HEK293 (cell line): ENCODE measurements around the gene TMEM35A.
A peak's percentile ranks its signal among the peaks of the same experiment; 100 is the strongest.

Experiments used
- CTCF ChIA-PET: fragments of 350-600 bp; formaldehyde crosslinking; extraction: SDS; loops from one replicate; lab custom pipeline; 2021; ENCODE audit warnings: antibody characterized with exemption; lab: Yijun Ruan, JAX
- POLR2A ChIA-PET: fragments of 300-600 bp; formaldehyde crosslinking; extraction: SDS; loops from one replicate; lab custom pipeline; 2020; ENCODE audit warnings: antibody characterized with exemption, inconsistent platforms; lab: Yijun Ruan, JAX
- H3K27ac ChIP-seq: fragments of 200-500 bp; sonication (Bioruptor generic); 2 replicates; pipeline ENCODE4 v1.5.1; 2014; ENCODE audit warnings: low read depth, low read length, control low read depth, inconsistent platforms; ENCODE audit errors: extremely low read depth
- H3K36me3 ChIP-seq, 2 experiments: fragments of 200-500 bp in 1 of 2; sonication (Bioruptor generic) in 1 of 2; 1 replicate in 1 of 2; 2 replicates in 1 of 2; pipeline ENCODE4 v1.5.1; 2014 to 2017; ENCODE audit warnings: inconsistent platforms in 2 of 2, low read length in 2 of 2; ENCODE audit not compliant: control insufficient read depth in 2 of 2, insufficient read depth in 1 of 2
- H3K4me1 ChIP-seq: fragments of 200-500 bp; sonication (Bioruptor generic); 2 replicates; pipeline ENCODE4 v1.5.1; 2014; ENCODE audit warnings: mild to moderate bottlenecking, low read length, inconsistent platforms; ENCODE audit not compliant: control insufficient read depth, insufficient read depth
- H3K4me3 ChIP-seq: 2 replicates; pipeline ENCODE4 v1.5.1; 2011; ENCODE audit warnings: low read depth, mild to moderate bottlenecking, control low read depth, low read length, moderate library complexity
- H3K9me3 ChIP-seq: fragments of 200-500 bp; sonication (Bioruptor generic); 2 replicates; pipeline ENCODE4 v1.5.1; 2014; ENCODE audit warnings: low read depth, low read length, inconsistent platforms; ENCODE audit not compliant: control insufficient read depth, insufficient read depth
- CTCF ChIP-seq: fragments of 450-650 bp; formaldehyde crosslinking; IDR thresholded peaks from 2 replicates; pipeline ENCODE4 v1.5.1; 2016; ENCODE audit warnings: missing biosample characterization, missing genetic modification characterization
- KLF7 ChIP-seq: fragments of 450-650 bp; formaldehyde crosslinking; IDR thresholded peaks from 2 replicates; pipeline ENCODE4 v1.5.1; 2016; ENCODE audit warnings: missing biosample characterization, missing genetic modification characterization, borderline replicate concordance
- RBAK ChIP-seq: fragments of 450-650 bp; formaldehyde crosslinking; IDR thresholded peaks from 2 replicates; pipeline ENCODE4 v1.5.1; 2016; ENCODE audit warnings: missing biosample characterization, missing genetic modification characterization
- SP3 ChIP-seq: fragments of 450-650 bp; formaldehyde crosslinking; IDR thresholded peaks from 2 replicates; pipeline ENCODE4 v1.5.1; 2016; ENCODE audit warnings: missing biosample characterization, missing genetic modification characterization
- SP7 ChIP-seq: fragments of 450-650 bp; formaldehyde crosslinking; IDR thresholded peaks from 2 replicates; pipeline ENCODE4 v1.5.1; 2016; ENCODE audit warnings: missing biosample characterization, missing genetic modification characterization
- ZBTB21 ChIP-seq: fragments of 450-650 bp; formaldehyde crosslinking; IDR thresholded peaks from 2 replicates; pipeline ENCODE4 v1.5.1; 2017; ENCODE audit warnings: missing biosample characterization, missing genetic modification characterization
- ZBTB8A ChIP-seq: fragments of 450-650 bp; formaldehyde crosslinking; IDR thresholded peaks from 2 replicates; pipeline ENCODE4 v1.5.1; 2016; ENCODE audit warnings: missing biosample characterization, missing genetic modification characterization
- ZNF121 ChIP-seq: fragments of 450-650 bp; formaldehyde crosslinking; IDR thresholded peaks from 2 replicates; pipeline ENCODE4 v1.5.1; 2016; ENCODE audit warnings: missing biosample characterization, missing genetic modification characterization
- ZNF133 ChIP-seq: fragments of 450-650 bp; formaldehyde crosslinking; IDR thresholded peaks from 2 replicates; pipeline ENCODE4 v1.5.1; 2016; ENCODE audit warnings: missing biosample characterization, missing genetic modification characterization
- ZNF138 ChIP-seq: fragments of 450-650 bp; formaldehyde crosslinking; IDR thresholded peaks from 2 replicates; pipeline ENCODE4 v1.5.1; 2016; ENCODE audit warnings: missing biosample characterization, missing genetic modification characterization, borderline replicate concordance
- ZNF140 ChIP-seq: fragments of 450-650 bp; formaldehyde crosslinking; IDR thresholded peaks from 2 replicates; pipeline ENCODE4 v1.5.1; 2016; ENCODE audit warnings: missing biosample characterization, missing genetic modification characterization
- ZNF146 ChIP-seq: fragments of 450-650 bp; formaldehyde crosslinking; IDR thresholded peaks from 2 replicates; pipeline ENCODE4 v1.5.1; 2016; ENCODE audit warnings: missing biosample characterization, missing genetic modification characterization
- ZNF404 ChIP-seq: fragments of 450-650 bp; formaldehyde crosslinking; IDR thresholded peaks from 2 replicates; pipeline ENCODE4 v1.5.1; 2017; ENCODE audit warnings: missing biosample characterization, missing genetic modification characterization
- ZNF449 ChIP-seq: fragments of 450-650 bp; formaldehyde crosslinking; IDR thresholded peaks from 2 replicates; pipeline ENCODE4 v1.5.1; 2017; ENCODE audit warnings: missing biosample characterization, mild to moderate bottlenecking, missing genetic modification characterization, moderate library complexity
- ZNF510 ChIP-seq: fragments of 450-650 bp; formaldehyde crosslinking; IDR thresholded peaks from 2 replicates; pipeline ENCODE4 v1.5.1; 2018; ENCODE audit warnings: mild to moderate bottlenecking, missing genetic modification characterization, missing biosample characterization; ENCODE audit not compliant: insufficient replicate concordance
- ZNF561 ChIP-seq: fragments of 450-650 bp; IDR thresholded peaks from 2 replicates; pipeline ENCODE4 v1.5.1; 2018; ENCODE audit warnings: missing biosample characterization, missing genetic modification characterization, borderline replicate concordance
- ZNF623 ChIP-seq: fragments of 450-650 bp; formaldehyde crosslinking; IDR thresholded peaks from 2 replicates; pipeline ENCODE4 v1.5.1; 2016; ENCODE audit warnings: missing biosample characterization, missing genetic modification characterization
- ZNF701 ChIP-seq: fragments of 450-650 bp; formaldehyde crosslinking; IDR thresholded peaks from 2 replicates; pipeline ENCODE4 v1.5.1; 2016; ENCODE audit warnings: missing biosample characterization, missing genetic modification characterization
- ZNF707 ChIP-seq: fragments of 450-650 bp; formaldehyde crosslinking; IDR thresholded peaks from 2 replicates; pipeline ENCODE4 v1.5.1; 2016; ENCODE audit warnings: missing biosample characterization, missing genetic modification characterization
- ZNF747 ChIP-seq: fragments of 450-650 bp; formaldehyde crosslinking; IDR thresholded peaks from 2 replicates; pipeline ENCODE4 v1.5.1; 2016; ENCODE audit warnings: missing biosample characterization, missing genetic modification characterization
- ZNF791 ChIP-seq: fragments of 450-650 bp; formaldehyde crosslinking; IDR thresholded peaks from 2 replicates; pipeline ENCODE4 v1.5.1; 2016; ENCODE audit warnings: missing biosample characterization, missing genetic modification characterization
- ZNF843 ChIP-seq: fragments of 450-650 bp; formaldehyde crosslinking; IDR thresholded peaks from 2 replicates; pipeline ENCODE4 v1.5.1; 2016; ENCODE audit warnings: missing biosample characterization, missing genetic modification characterization
- TF ChIP-seq, protein P1 (sequence below): fragments of 450-650 bp; formaldehyde crosslinking; IDR thresholded peaks from 2 replicates; pipeline ENCODE4 v1.5.1; 2017; ENCODE audit warnings: missing biosample characterization, missing genetic modification characterization
- TF ChIP-seq, protein P2 (sequence below): fragments of 450-650 bp; formaldehyde crosslinking; IDR thresholded peaks from 2 replicates; pipeline ENCODE4 v1.5.1; 2016; ENCODE audit warnings: missing biosample characterization, missing genetic modification characterization
- TF ChIP-seq, protein P3 (sequence below): fragments of 450-650 bp; formaldehyde crosslinking; IDR thresholded peaks from 2 replicates; pipeline ENCODE4 v1.5.1; 2016; ENCODE audit warnings: missing biosample characterization, missing genetic modification characterization, low read depth
- TF ChIP-seq, protein P4 (sequence below): IDR thresholded peaks from 2 replicates; pipeline ENCODE4 v1.6.1; 2011; ENCODE audit warnings: mild to moderate bottlenecking, low read depth, low read length, borderline replicate concordance

Gene TMEM35A

DNA sequence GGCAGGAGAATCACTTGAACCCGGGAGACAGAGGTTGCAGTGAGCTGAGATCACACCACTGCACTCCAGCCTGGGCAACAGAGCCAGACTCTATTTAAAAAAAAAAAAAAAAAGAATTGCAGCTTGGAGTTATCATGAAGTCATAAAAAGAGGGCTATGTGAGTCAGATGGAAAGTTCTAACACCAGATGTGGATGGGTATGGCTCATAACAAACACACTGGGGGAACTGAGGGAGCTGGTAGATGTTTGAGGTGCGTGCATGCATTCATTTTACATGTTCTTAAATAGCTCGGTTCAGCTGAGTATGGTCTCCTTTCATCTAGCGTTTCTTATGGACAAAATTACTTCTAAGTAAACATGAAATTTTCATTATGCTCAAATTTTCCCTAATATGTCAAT lies 38.5 kb upstream of the TMEM35A start (continued):
- TF ChIP-seq ZNF146 (tag by site-specific recombination) (no peak), ZNF791 (tag by site-specific recombination) (no peak), ZNF121 (no peak), ZNF623 (tag by site-specific recombination) (no peak), CTCF (tag by site-specific recombination) (no peak), RBAK (tag by site-specific recombination) (no peak), SP7 (no peak), ZNF843 (tag by site-specific recombination) (no peak)
- TF ChIP-seq, protein P1, sequence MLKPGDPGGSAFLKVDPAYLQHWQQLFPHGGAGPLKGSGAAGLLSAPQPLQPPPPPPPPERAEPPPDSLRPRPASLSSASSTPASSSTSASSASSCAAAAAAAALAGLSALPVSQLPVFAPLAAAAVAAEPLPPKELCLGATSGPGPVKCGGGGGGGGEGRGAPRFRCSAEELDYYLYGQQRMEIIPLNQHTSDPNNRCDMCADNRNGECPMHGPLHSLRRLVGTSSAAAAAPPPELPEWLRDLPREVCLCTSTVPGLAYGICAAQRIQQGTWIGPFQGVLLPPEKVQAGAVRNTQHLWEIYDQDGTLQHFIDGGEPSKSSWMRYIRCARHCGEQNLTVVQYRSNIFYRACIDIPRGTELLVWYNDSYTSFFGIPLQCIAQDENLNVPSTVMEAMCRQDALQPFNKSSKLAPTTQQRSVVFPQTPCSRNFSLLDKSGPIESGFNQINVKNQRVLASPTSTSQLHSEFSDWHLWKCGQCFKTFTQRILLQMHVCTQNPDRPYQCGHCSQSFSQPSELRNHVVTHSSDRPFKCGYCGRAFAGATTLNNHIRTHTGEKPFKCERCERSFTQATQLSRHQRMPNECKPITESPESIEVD (tag by site-specific recombination), result no peak
- TF ChIP-seq, protein P2, sequence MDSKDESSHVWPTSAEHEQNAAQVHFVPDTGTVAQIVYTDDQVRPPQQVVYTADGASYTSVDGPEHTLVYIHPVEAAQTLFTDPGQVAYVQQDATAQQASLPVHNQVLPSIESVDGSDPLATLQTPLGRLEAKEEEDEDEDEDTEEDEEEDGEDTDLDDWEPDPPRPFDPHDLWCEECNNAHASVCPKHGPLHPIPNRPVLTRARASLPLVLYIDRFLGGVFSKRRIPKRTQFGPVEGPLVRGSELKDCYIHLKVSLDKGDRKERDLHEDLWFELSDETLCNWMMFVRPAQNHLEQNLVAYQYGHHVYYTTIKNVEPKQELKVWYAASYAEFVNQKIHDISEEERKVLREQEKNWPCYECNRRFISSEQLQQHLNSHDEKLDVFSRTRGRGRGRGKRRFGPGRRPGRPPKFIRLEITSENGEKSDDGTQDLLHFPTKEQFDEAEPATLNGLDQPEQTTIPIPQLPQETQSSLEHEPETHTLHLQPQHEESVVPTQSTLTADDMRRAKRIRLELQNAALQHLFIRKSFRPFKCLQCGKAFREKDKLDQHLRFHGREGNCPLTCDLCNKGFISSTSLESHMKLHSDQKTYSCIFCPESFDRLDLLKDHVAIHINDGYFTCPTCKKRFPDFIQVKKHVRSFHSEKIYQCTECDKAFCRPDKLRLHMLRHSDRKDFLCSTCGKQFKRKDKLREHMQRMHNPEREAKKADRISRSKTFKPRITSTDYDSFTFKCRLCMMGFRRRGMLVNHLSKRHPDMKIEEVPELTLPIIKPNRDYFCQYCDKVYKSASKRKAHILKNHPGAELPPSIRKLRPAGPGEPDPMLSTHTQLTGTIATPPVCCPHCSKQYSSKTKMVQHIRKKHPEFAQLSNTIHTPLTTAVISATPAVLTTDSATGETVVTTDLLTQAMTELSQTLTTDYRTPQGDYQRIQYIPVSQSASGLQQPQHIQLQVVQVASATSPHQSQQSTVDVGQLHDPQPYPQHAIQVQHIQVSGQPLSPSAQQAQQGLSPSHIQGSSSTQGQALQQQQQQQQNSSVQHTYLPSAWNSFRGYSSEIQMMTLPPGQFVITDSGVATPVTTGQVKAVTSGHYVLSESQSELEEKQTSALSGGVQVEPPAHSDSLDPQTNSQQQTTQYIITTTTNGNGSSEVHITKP (tag by site-specific recombination), result no peak

DNA sequence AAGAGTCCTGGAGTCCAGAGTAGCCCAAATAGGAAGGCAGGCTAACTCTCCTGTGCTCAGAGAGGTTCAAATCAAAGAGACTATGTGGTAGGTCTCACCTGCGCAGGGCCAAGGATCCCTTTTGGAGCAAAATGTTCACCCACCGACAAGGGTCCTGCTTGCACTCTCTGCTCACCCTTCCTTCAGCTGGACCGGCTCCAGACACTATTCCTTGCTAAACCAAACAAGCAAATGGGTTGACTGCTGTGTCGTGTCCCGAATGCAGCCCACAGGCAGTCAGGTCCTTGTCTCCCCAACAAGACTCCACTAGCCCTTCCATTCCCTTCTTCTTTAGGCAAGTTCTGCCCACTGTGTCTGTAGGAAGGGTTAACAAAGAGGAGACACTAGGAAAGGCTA lies 27.5 kb upstream of the TMEM35A start:
- Histone ChIP-seq H3K4me1 (no peaks in the 10 kb centered on the region), H3K27ac (peak overlapping the region; percentile 65; the same call in 1 of the 2 replicates), H3K9me3 (no peaks in the 10 kb centered on the region; the same call in 1 of the 2 replicates), H3K4me3 (peak overlapping the region; percentile 51), H3K36me3 (peaks cover 0 to 9% of the 10 kb centered on the region in 2 experiments; a peak in 2 of 3 replicates)
- ChIA-PET POLR2A (interaction anchor here (0.6 kb wide), 1 partner anchor 202 kb away, joined by 4 read pairs; no protein-coding TSS in a partner anchor), CTCF (no interaction called here)
- no peak for TF ChIP-seq ZNF791 (tag by site-specific recombination)
- TF ChIP-seq ZNF449 (tag by site-specific recombination), result no peak
- no peak for TF ChIP-seq SP3 (tag by site-specific recombination)
- no peak for TF ChIP-seq ZNF707
- no peak for TF ChIP-seq ZNF140 (tag by site-specific recombination)
- no peak for TF ChIP-seq ZNF138 (tag by site-specific recombination)
- TF ChIP-seq, protein P3, sequence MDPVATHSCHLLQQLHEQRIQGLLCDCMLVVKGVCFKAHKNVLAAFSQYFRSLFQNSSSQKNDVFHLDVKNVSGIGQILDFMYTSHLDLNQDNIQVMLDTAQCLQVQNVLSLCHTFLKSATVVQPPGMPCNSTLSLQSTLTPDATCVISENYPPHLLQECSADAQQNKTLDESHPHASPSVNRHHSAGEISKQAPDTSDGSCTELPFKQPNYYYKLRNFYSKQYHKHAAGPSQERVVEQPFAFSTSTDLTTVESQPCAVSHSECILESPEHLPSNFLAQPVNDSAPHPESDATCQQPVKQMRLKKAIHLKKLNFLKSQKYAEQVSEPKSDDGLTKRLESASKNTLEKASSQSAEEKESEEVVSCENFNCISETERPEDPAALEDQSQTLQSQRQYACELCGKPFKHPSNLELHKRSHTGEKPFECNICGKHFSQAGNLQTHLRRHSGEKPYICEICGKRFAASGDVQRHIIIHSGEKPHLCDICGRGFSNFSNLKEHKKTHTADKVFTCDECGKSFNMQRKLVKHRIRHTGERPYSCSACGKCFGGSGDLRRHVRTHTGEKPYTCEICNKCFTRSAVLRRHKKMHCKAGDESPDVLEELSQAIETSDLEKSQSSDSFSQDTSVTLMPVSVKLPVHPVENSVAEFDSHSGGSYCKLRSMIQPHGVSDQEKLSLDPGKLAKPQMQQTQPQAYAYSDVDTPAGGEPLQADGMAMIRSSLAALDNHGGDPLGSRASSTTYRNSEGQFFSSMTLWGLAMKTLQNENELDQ, result no peak
- TF ChIP-seq ZBTB8A (tag by site-specific recombination), result no peak
- no peak for TF ChIP-seq KLF7
- TF ChIP-seq ZNF133 (tag by site-specific recombination), result no peak
- no peak for TF ChIP-seq ZNF404 (tag by site-specific recombination)
- no peak for TF ChIP-seq ZNF701
- TF ChIP-seq ZNF747 (tag by site-specific recombination), result no peak
- no peak for TF ChIP-seq ZBTB21 (tag by site-specific recombination)
- TF ChIP-seq ZNF510 (tag by site-specific recombination), result no peak
- TF ChIP-seq, protein P4, sequence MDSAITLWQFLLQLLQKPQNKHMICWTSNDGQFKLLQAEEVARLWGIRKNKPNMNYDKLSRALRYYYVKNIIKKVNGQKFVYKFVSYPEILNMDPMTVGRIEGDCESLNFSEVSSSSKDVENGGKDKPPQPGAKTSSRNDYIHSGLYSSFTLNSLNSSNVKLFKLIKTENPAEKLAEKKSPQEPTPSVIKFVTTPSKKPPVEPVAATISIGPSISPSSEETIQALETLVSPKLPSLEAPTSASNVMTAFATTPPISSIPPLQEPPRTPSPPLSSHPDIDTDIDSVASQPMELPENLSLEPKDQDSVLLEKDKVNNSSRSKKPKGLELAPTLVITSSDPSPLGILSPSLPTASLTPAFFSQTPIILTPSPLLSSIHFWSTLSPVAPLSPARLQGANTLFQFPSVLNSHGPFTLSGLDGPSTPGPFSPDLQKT, result no peak
- TF ChIP-seq ZNF561 (tag by site-specific recombination), result no peak
